ENCODE measurements around the gene MYH7B.

MYH7B gene

GRCh38 chr20:34990231-34990630 is 34.6 kb downstream of the MYH7B start:
- no peak overlapping the region for H3K4me3 ChIP-seq (ENCODE audit: low read depth, low read length)
- TF ChIP-seq CTCF (conservative IDR thresholded peaks at IDR 0.05; ENCODE audit: low read depth, low read length), result no peak
- DNase-seq (ENCODE audit: low read depth), result no peak

- no peak for TF ChIP-seq CTCF (conservative IDR thresholded peaks at IDR 0.05; ENCODE audit: low read depth, low read length)
- no peak overlapping the region for H3K4me3 ChIP-seq (ENCODE audit: low read depth, low read length)
- no peak for DNase-seq (ENCODE audit: low read depth)
Measured at GRCh38 chr20:34990661-34991214, 35.1 kb downstream of the MYH7B start.

GRCh38 chr20:34992751-34993417 is 37.2 kb downstream of the MYH7B start:
- DNase-seq (ENCODE audit: low read depth), result no peak
- no peak for TF ChIP-seq CTCF (conservative IDR thresholded peaks at IDR 0.05; ENCODE audit: low read depth, low read length)
- H3K4me3 ChIP-seq (ENCODE audit: low read depth, low read length), result no peak overlapping the region

- TF ChIP-seq CTCF (conservative IDR thresholded peaks at IDR 0.05; ENCODE audit: low read depth, low read length), result no peak
- no peak for DNase-seq (ENCODE audit: low read depth)
Measured at GRCh38 chr20:34993941-34994508, 38.4 kb downstream of the MYH7B start.

GRCh38 chr20:34994509-34995131 is 39.0 kb downstream of the MYH7B start:
- no peak for DNase-seq (ENCODE audit: low read depth)
- TF ChIP-seq CTCF (conservative IDR thresholded peaks at IDR 0.05; ENCODE audit: low read depth, low read length), result no peak
- no peak overlapping the region for H3K4me3 ChIP-seq (ENCODE audit: low read depth, low read length)

More at GRCh38 chr20:34993941-34994508, 38.4 kb downstream of the MYH7B start:
- H3K4me3 ChIP-seq (ENCODE audit: low read depth, low read length), result no peak overlapping the region

- no peak overlapping the region for H3K4me3 ChIP-seq (ENCODE audit: low read depth, low read length)
Measured at GRCh38 chr20:34995192-34995591, 39.5 kb downstream of the MYH7B start.

More at GRCh38 chr20:34995192-34995591, 39.5 kb downstream of the MYH7B start:
- no peak for TF ChIP-seq CTCF (conservative IDR thresholded peaks at IDR 0.05; ENCODE audit: low read depth, low read length)
- no peak for DNase-seq (ENCODE audit: low read depth)
